Measurements from ENCODE around the gene YIPF3. TPM values are rescaled to one million over a fixed set of nuclear protein-coding genes. Genes with fewer than 3 reads are reported as not detected.
A peak's percentile ranks its signal among the peaks of the same experiment; 100 is the strongest.

YIPF3 gene
- total and polyA plus RNA-seq, 10 of the 15 experiments (the other 5 are each of a cell fraction or from before 2014, with no cell fraction given), result 20.5 to 88.8 (median 44.7) TPM

DNA sequence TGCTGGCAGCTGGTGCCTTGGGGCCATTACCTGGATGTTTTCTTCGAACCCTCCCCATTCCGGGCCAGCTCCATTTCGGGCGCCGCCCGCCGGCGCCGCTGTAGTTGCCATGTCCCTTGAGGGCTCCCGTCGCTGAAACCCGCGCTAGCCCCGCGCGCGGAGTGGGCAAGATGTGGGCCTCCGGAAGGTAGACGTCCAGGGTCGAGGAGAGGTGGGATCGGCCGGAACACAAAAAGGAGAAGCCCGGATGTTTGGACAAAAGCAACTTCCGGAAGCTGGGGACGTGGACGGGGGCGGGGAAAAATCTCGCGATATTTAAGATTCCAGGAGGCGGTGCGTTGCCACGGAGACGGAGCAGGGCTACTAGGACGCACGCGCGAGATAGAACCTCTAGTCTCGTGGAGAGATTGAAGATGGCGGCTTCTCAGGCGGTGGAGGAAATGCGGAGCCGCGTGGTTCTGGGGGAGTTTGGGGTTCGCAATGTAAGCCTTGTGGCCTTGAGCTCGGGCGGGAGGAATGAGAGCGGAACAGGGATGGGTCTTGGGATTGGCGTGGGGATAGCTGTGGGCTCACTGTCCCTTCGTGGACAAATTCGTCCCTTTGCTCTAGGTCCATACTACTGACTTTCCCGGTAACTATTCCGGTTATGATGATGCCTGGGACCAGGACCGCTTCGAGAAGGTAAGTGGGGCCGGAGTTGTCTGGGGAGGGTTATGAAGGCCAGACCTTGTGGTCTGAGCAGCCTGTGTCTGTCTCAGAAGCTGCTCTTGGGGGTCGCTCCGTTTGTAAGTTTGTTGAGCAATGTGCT is at the start of gene YIPF3, which contains the start of gene POLR1C (continued):
- TF ChIP-seq, protein P1, sequence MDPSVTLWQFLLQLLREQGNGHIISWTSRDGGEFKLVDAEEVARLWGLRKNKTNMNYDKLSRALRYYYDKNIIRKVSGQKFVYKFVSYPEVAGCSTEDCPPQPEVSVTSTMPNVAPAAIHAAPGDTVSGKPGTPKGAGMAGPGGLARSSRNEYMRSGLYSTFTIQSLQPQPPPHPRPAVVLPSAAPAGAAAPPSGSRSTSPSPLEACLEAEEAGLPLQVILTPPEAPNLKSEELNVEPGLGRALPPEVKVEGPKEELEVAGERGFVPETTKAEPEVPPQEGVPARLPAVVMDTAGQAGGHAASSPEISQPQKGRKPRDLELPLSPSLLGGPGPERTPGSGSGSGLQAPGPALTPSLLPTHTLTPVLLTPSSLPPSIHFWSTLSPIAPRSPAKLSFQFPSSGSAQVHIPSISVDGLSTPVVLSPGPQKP (IDR thresholded peaks at IDR 0.05; ENCODE audit: low read depth, low read length), result peak; percentile 73
- TF ChIP-seq, protein P2, sequence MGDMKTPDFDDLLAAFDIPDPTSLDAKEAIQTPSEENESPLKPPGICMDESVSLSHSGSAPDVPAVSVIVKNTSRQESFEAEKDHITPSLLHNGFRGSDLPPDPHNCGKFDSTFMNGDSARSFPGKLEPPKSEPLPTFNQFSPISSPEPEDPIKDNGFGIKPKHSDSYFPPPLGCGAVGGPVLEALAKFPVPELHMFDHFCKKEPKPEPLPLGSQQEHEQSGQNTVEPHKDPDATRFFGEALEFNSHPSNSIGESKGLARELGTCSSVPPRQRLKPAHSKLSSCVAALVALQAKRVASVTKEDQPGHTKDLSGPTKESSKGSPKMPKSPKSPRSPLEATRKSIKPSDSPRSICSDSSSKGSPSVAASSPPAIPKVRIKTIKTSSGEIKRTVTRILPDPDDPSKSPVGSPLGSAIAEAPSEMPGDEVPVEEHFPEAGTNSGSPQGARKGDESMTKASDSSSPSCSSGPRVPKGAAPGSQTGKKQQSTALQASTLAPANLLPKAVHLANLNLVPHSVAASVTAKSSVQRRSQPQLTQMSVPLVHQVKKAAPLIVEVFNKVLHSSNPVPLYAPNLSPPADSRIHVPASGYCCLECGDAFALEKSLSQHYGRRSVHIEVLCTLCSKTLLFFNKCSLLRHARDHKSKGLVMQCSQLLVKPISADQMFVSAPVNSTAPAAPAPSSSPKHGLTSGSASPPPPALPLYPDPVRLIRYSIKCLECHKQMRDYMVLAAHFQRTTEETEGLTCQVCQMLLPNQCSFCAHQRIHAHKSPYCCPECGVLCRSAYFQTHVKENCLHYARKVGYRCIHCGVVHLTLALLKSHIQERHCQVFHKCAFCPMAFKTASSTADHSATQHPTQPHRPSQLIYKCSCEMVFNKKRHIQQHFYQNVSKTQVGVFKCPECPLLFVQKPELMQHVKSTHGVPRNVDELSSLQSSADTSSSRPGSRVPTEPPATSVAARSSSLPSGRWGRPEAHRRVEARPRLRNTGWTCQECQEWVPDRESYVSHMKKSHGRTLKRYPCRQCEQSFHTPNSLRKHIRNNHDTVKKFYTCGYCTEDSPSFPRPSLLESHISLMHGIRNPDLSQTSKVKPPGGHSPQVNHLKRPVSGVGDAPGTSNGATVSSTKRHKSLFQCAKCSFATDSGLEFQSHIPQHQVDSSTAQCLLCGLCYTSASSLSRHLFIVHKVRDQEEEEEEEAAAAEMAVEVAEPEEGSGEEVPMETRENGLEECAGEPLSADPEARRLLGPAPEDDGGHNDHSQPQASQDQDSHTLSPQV (IDR thresholded peaks at IDR 0.05), result no peak
- TF ChIP-seq NR2C1 (IDR thresholded peaks at IDR 0.05), result no peak
- TF ChIP-seq STAT3 (IDR thresholded peaks at IDR 0.05; ENCODE audit: low read depth, low read length), result no peak
- TF ChIP-seq FOXK2 (IDR thresholded peaks at IDR 0.05), result peak; percentile 63; the same call in 1 of the 2 replicates
- TF ChIP-seq RAD21 (IDR thresholded peaks at IDR 0.05; ENCODE audit: insufficient read depth, low read depth, low read length), result no peak
- TF ChIP-seq, protein P3, sequence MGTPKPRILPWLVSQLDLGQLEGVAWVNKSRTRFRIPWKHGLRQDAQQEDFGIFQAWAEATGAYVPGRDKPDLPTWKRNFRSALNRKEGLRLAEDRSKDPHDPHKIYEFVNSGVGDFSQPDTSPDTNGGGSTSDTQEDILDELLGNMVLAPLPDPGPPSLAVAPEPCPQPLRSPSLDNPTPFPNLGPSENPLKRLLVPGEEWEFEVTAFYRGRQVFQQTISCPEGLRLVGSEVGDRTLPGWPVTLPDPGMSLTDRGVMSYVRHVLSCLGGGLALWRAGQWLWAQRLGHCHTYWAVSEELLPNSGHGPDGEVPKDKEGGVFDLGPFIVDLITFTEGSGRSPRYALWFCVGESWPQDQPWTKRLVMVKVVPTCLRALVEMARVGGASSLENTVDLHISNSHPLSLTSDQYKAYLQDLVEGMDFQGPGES (IDR thresholded peaks at IDR 0.05), result no peak
- peak; percentile 85 for TF ChIP-seq SMAD5 (IDR thresholded peaks at IDR 0.05; ENCODE audit: low read depth)
- no peak for TF ChIP-seq NFXL1 (IDR thresholded peaks at IDR 0.05; ENCODE audit: borderline replicate concordance)
- TF ChIP-seq POU2F2 (IDR thresholded peaks at IDR 0.05; ENCODE audit: borderline replicate concordance, low read depth, low read length), result 0 out of 3 replicates have a peak, but pooled peaks have one; percentile 35
- no peak for TF ChIP-seq PAX5 (IDR thresholded peaks at IDR 0.05; ENCODE audit: borderline replicate concordance, low read depth, low read length)
- no peak for TF ChIP-seq MTA3 (IDR thresholded peaks at IDR 0.05; ENCODE audit: borderline replicate concordance, low read length)
- TF ChIP-seq SRF (IDR thresholded peaks at IDR 0.05; ENCODE audit: low read depth in 2 of 2, low read length in 2 of 2), result peak in 1 of 2 experiments; percentile 76; a peak in 2 of 4 replicates
- no peak for TF ChIP-seq TCF7 (IDR thresholded peaks at IDR 0.05; ENCODE audit: borderline replicate concordance)
- peak; percentile 98 for TF ChIP-seq BMI1 (IDR thresholded peaks at IDR 0.05; ENCODE audit: borderline replicate concordance)
- TF ChIP-seq PAX8 (IDR thresholded peaks at IDR 0.05), result no peak
- TF ChIP-seq ZNF217 (IDR thresholded peaks at IDR 0.05), result no peak
- no peak for TF ChIP-seq ESRRA (IDR thresholded peaks at IDR 0.05; ENCODE audit: low read length)
- TF ChIP-seq CHD1 (IDR thresholded peaks at IDR 0.05; ENCODE audit: low read depth, low read length), result 0 out of 2 replicates have a peak, but pooled peaks have one; percentile 3
- TF ChIP-seq, protein P4, sequence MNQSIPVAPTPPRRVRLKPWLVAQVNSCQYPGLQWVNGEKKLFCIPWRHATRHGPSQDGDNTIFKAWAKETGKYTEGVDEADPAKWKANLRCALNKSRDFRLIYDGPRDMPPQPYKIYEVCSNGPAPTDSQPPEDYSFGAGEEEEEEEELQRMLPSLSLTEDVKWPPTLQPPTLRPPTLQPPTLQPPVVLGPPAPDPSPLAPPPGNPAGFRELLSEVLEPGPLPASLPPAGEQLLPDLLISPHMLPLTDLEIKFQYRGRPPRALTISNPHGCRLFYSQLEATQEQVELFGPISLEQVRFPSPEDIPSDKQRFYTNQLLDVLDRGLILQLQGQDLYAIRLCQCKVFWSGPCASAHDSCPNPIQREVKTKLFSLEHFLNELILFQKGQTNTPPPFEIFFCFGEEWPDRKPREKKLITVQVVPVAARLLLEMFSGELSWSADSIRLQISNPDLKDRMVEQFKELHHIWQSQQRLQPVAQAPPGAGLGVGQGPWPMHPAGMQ (IDR thresholded peaks at IDR 0.05; ENCODE audit: borderline replicate concordance), result peak; percentile 87
- no peak for TF ChIP-seq CBX5 (IDR thresholded peaks at IDR 0.05; ENCODE audit: low read depth)
- TF ChIP-seq NFIC (IDR thresholded peaks at IDR 0.05; ENCODE audit: low read depth, low read length), result no peak; the same call in 1 of the 2 replicates
- TF ChIP-seq WRNIP1 (IDR thresholded peaks at IDR 0.05; ENCODE audit: borderline replicate concordance, low read depth, low read length), result no peak; the same call in 1 of the 2 replicates

Measured in GM12878 (cell line).